Parathyroid adenoma (tissue), 2 donors: Measurements from ENCODE around the gene SCGB1D4.

Experiments used
- H2AFZ ChIP-seq: fragments of 300-600 bp; sonication (generic); one replicate; pipeline ENCODE4 v1.7.0; 2017; ENCODE audit warnings: antibody characterized with exemption, mild to moderate bottlenecking
- H3K27ac ChIP-seq: fragments of 300-600 bp; sonication (generic); one replicate; pipeline ENCODE4 v1.7.0; 2017
- H3K27me3 ChIP-seq: fragments of 300-600 bp; sonication (generic); one replicate; pipeline ENCODE4 v1.7.0; 2017; ENCODE audit warnings: low read length; ENCODE audit not compliant: control insufficient read depth, insufficient read depth
- H3K36me3 ChIP-seq: fragments of 300-600 bp; sonication (generic); one replicate; pipeline ENCODE4 v1.7.0; 2017; ENCODE audit warnings: low read length; ENCODE audit not compliant: control insufficient read depth, insufficient read depth
- H3K4me1 ChIP-seq: fragments of 300-600 bp; sonication (generic); one replicate; pipeline ENCODE4 v1.7.0; 2017; ENCODE audit warnings: control low read depth
- H3K4me2 ChIP-seq: fragments of 300-600 bp; sonication (generic); one replicate; pipeline ENCODE4 v1.7.0; 2017; ENCODE audit warnings: low read length
- H3K4me3 ChIP-seq: fragments of 300-600 bp; sonication (generic); one replicate; pipeline ENCODE4 v1.7.0; 2017; ENCODE audit warnings: low read depth, low read length
- H3K79me2 ChIP-seq: fragments of 300-600 bp; sonication (generic); one replicate; pipeline ENCODE4 v1.7.0; 2017; ENCODE audit warnings: control low read depth
- H3K9ac ChIP-seq: fragments of 300-600 bp; sonication (generic); one replicate; pipeline ENCODE4 v1.7.0; 2017; ENCODE audit warnings: mild to moderate bottlenecking
- H3K9me3 ChIP-seq: fragments of 300-600 bp; sonication (generic); one replicate; pipeline ENCODE4 v1.7.0; 2017; ENCODE audit warnings: low read length; ENCODE audit not compliant: control insufficient read depth
- TF ChIP-seq, protein P1 (sequence below): fragments of 300-600 bp; sonication (generic); IDR thresholded peaks from one replicate; pipeline ENCODE4 v1.7.0; 2017; ENCODE audit warnings: antibody characterized with exemption, mild to moderate bottlenecking
- donor health status: primary hyperparathyroidism.

Gene SCGB1D4

DNA sequence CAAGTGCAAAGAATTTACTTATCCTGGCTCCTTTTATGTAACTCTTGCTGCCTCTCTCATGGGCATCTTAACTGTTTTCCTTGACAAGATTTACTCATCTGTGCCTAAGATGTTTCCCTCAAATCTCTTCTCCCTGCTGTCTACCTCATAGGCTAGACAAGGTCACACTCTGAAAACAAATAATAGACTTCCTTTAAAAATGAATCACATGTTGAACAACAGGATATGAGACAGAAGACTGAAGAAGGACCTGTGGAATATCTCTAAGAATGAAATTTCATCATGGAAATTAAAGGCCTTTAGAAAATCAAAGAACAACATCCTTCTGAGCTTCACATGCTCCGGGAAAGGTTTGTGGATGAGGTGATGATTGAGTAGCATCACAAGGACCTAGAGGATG is 34.9 kb downstream of the SCGB1D4 start:
- no peaks in the 10 kb centered on the region for H3K9me3 ChIP-seq
- H3K79me2 ChIP-seq: no peaks in the 10 kb centered on the region
- H3K27me3 ChIP-seq: no peaks in the 10 kb centered on the region
- TF ChIP-seq, protein P1, sequence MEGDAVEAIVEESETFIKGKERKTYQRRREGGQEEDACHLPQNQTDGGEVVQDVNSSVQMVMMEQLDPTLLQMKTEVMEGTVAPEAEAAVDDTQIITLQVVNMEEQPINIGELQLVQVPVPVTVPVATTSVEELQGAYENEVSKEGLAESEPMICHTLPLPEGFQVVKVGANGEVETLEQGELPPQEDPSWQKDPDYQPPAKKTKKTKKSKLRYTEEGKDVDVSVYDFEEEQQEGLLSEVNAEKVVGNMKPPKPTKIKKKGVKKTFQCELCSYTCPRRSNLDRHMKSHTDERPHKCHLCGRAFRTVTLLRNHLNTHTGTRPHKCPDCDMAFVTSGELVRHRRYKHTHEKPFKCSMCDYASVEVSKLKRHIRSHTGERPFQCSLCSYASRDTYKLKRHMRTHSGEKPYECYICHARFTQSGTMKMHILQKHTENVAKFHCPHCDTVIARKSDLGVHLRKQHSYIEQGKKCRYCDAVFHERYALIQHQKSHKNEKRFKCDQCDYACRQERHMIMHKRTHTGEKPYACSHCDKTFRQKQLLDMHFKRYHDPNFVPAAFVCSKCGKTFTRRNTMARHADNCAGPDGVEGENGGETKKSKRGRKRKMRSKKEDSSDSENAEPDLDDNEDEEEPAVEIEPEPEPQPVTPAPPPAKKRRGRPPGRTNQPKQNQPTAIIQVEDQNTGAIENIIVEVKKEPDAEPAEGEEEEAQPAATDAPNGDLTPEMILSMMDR: no peak
- no peak overlapping the region for H2AFZ ChIP-seq
- no peak overlapping the region for H3K9ac ChIP-seq
- H3K36me3 ChIP-seq: no peaks in the 10 kb centered on the region
- H3K27ac ChIP-seq: no peak overlapping the region
- H3K4me1 ChIP-seq: no peaks in the 10 kb centered on the region
- no peak overlapping the region for H3K4me3 ChIP-seq
- H3K4me2 ChIP-seq: no peak overlapping the region

DNA sequence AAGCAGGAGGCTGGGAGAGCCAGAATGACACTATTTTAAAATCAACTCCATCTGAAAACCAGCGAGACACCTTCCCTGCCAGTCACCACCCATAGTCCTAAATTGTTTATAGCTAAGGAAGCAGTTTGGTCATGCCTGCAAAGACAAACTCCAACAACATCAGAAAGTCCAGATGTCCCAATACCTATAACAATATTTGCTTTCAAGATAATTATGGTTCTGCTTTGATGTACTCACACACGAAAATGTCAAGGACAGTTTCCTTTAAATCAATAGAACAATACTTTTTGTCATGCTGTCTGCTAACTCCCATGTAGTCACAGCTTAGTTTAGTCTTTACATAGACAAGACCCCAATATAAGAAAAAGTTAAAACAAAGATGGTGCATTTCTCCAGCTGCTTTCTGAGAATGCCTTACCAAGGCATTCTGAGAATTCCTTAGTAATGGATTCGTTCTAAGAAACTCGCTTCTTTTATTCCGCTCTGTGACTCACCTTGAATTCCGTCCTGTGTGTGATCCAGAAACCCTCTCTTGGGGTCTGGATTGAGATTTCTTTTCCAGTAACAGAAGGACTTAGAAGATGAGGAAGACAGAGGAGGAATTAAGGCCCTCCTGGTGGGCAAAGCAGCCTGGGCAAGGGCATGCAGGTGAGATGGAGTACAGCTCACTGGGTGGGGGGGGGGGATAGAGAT is 38.5 kb downstream of the SCGB1D4 start:
- Histone ChIP-seq H3K9me3 (no peaks in the 10 kb centered on the region), H3K79me2 (no peaks in the 10 kb centered on the region), H3K4me2 (no peak overlapping the region), H3K27me3 (no peaks in the 10 kb centered on the region), H3K9ac (no peak overlapping the region), H3K36me3 (no peaks in the 10 kb centered on the region), H2AFZ (no peak overlapping the region), H3K27ac (no peak overlapping the region), H3K4me1 (no peaks in the 10 kb centered on the region), H3K4me3 (no peak overlapping the region)
- TF ChIP-seq, protein P1: no peak

DNA sequence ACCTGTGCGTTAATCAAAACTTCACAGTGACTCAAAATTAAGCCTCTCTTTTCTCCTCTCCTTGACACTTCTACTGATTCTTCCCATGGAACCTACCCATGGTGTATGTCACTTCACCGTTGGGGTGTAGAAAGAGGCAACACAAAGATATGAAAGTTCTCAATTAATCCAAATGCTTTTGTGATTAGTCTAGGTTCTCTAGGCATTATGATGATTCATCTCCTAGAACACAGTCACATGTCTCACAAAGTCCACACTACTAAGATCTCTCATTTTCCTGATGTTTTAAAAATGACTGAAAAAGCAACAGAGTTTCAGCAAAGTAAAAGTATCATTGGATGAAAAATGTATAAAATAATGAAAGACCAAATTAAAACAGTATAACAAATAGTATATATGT is 42.6 kb downstream of the SCGB1D4 start:
- H3K4me2 ChIP-seq: no peak overlapping the region
- H3K4me1 ChIP-seq: no peaks in the 10 kb centered on the region
- H3K27me3 ChIP-seq: no peaks in the 10 kb centered on the region
- TF ChIP-seq, protein P1: no peak
- no peak overlapping the region for H3K27ac ChIP-seq
- H3K79me2 ChIP-seq: no peaks in the 10 kb centered on the region
- H3K4me3 ChIP-seq: no peak overlapping the region
- H3K9ac ChIP-seq: no peak overlapping the region
- H2AFZ ChIP-seq: no peak overlapping the region
- no peaks in the 10 kb centered on the region for H3K36me3 ChIP-seq
- H3K9me3 ChIP-seq: no peaks in the 10 kb centered on the region

DNA sequence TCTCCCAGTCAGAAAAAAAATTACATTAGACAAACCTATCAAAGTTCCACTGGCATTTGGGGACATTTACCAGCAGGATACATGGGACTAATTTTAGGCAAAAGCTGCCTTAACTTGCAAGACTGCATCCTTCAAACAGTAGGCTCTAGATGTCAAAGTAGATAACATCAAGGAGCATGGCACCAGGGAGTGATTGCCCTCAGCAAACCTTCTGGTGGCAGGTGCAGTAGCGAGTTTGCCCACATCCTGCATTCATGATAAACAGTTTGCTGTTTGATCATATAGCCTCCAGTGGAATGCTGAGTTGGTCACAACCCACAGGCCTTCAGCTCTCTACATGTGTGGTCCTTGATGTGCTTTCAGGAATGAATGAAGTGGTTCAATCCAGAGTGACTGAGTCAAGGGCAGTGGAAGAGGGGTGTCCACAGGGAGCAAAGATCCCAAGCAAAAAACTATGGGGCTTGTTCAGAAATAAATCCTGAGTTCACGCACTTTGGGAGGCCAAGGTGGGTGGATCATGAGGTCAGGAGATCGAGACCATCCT is 44.8 kb downstream of the SCGB1D4 start:
- Histone ChIP-seq H2AFZ (no peak overlapping the region), H3K4me3 (no peak overlapping the region), H3K4me1 (no peaks in the 10 kb centered on the region), H3K36me3 (no peaks in the 10 kb centered on the region), H3K9me3 (no peaks in the 10 kb centered on the region), H3K4me2 (no peak overlapping the region), H3K9ac (no peak overlapping the region), H3K27me3 (no peaks in the 10 kb centered on the region), H3K27ac (no peak overlapping the region), H3K79me2 (no peaks in the 10 kb centered on the region)
- TF ChIP-seq, protein P1: no peak

DNA sequence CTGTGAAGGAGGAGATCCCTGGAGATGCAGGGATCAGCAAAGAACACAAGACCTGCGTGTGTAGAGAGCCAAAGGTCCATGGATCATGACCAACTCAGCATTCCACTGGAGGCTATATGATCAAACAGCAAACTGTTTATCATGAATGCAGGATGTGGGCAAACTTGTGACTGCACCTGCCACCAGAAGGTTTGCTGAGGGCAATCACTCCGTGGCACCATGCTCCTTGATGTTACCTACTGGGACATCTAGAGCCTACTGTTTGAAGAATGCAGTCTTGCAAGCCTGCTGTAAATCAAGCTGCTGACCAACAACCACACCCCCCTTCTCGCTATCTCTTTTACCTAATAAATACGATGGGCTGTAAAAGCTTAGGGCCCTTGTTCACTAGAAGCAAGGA is 47.2 kb downstream of the SCGB1D4 start:
- H3K36me3 ChIP-seq: no peaks in the 10 kb centered on the region
- TF ChIP-seq, protein P1: no peak
- H3K27me3 ChIP-seq: no peaks in the 10 kb centered on the region
- H3K4me1 ChIP-seq: no peaks in the 10 kb centered on the region
- H3K4me2 ChIP-seq: no peak overlapping the region
- H3K79me2 ChIP-seq: no peaks in the 10 kb centered on the region
- H3K9ac ChIP-seq: no peak overlapping the region
- no peak overlapping the region for H2AFZ ChIP-seq
- no peak overlapping the region for H3K4me3 ChIP-seq
- no peak overlapping the region for H3K27ac ChIP-seq
- H3K9me3 ChIP-seq: no peaks in the 10 kb centered on the region
